Activated CD8-positive, alpha-beta memory T cell treated with anti-CD3 and anti-CD28 coated beads, Interleukin-2, amount 50 U/mL, for 48 hours (primary cell): ENCODE results near the gene APOBEC3G.

Source experiments
- DNase-seq: peaks from one replicate; pipeline ENCODE4 v3.0.0-alpha.2; 2020

The APOBEC3G gene

GRCh38 chr22:39128508-39128907 lies 51.4 kb downstream of the APOBEC3G start:
- DNase-seq = no peak

DNA sequence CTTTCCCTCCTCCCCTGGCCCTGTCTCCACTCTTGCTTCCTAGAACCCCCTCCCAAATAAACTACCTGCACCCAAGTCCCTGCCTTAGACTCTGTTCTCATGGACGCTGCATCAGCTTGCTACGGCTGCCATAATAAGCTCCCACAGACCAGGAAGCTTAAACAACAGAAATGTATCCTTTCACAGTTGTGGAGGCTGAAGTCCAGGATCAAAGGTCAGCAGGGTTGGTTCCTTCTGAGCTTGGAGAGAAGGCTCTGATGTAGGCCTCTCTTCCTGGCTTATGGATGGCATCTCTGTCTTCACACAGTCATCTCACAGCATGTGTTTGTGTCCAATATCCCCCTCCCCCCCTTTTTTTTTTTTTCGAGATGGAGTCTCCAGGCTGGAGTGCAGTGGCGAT lies 52.0 kb downstream of the APOBEC3G start:
- DNase-seq = no peak

DNA sequence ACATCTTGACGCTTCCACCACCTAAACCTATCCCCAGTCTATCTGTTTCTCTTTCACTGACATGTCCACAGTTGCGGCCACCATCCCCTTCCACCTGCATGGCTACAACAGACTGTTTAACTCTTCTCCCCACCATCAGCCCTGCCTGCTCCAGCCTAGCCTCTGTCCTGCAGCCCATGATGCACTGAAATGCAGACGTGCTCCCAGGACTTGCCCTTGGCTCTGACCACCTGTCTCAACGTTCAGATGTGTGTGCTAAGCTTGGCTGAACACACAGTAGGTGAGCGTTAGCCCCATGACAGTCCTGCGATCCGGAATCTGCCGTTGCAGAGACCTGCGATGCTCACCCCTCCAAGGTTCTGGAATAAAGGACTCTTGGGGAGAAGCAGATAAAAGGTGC lies 52.7 kb downstream of the APOBEC3G start:
- no peak for DNase-seq

GRCh38 chr22:39130152-39130704 lies 53.2 kb downstream of the APOBEC3G start:
- no peak for DNase-seq

- no peak for DNase-seq
Observed at GRCh38 chr22:39130892-39131855, 54.1 kb downstream of the APOBEC3G start.

DNA sequence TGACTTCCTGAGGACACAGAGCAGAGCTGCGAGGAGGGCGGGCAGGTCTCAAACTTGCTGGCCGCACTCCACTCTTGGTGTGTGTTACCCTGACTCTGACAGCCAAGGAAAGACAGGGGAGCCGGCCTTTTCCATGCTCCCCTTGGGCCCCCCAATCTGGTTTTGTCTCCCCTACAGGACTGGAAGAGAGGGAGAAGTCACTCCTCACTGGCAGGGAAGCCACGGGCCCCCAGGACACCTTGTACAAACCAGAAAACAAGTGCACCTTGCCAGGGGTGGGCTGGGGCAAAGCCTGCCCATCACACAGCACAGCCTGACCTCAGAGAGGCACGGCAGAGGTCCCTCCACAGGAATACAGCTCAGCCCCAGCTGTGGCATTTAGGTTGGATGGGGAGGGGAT lies 55.2 kb downstream of the APOBEC3G start:
- no peak for DNase-seq

DNA sequence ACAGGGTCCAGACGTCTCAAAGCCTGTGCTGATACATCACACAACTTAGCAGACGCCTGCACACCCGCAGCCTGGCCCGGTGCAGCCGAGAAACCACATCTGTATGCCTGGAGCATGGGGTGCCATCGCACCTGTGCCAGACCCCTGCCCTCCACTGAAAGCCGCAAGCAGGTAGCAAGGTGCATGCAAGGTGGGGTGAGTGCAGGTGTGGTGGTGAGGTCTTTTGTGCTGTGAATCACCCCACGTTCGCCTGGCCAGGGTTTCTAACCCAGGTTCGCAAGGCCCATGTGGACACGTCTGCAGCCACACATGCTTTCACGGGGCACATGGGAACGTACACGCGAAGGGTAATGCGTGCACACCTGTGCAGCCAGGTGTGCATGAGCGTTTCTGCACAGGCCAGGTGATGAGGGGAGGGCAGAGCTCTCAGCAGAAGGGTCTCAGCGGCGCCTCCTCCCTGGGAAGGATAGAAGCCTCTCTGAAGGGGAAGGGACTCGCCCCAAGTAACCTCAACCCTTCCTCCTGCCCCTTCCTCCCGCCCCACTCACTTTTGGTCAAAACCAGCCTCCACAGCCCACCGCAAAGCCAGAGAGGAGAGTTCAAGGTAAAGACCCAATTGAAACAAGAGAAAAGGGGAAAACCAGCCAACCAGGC lies 55.9 kb downstream of the APOBEC3G start:
- DNase-seq = no peak

- DNase-seq = no peak
Observed at GRCh38 chr22:39133871-39134270, 56.8 kb downstream of the APOBEC3G start.

- DNase-seq = no peak
Observed at GRCh38 chr22:39134366-39135091, 57.5 kb downstream of the APOBEC3G start.

- no peak for DNase-seq
Observed at GRCh38 chr22:39135092-39135896, 58.2 kb downstream of the APOBEC3G start.

- no peak for DNase-seq
Observed at GRCh38 chr22:39136317-39136716, 59.2 kb downstream of the APOBEC3G start.
